Endothelial cell of umbilical vein (primary cell): ENCODE measurements around the gene DDX31. TPM values are rescaled to one million over a fixed set of nuclear protein-coding genes. Genes with fewer than 3 reads are reported as not detected.

Experiments
- BruUV-seq: library from RNA; stranded (reverse); fragments of 400-500 nt; replicated peaks from 2 replicates; lab custom pipeline; 2021; lab: Mats Ljungman, UMichigan
- CTCF ChIA-PET: fragments of 300-600, 350-600 bp; sonication (Branson Sonifier 250); formaldehyde crosslinking; loops from one replicate; lab custom pipeline; 2021; ENCODE audit warnings: antibody characterized with exemption, inconsistent platforms; lab: Charles Lee
- POLR2A ChIA-PET: fragments of 300-600, 350-600 bp; sonication (Branson Sonifier 250); formaldehyde crosslinking; loops from one replicate; lab custom pipeline; 2021; ENCODE audit warnings: antibody characterized with exemption, inconsistent platforms; lab: Charles Lee
- DNase-seq: peaks from one replicate; pipeline ENCODE4 v3.0.0-alpha.2; 2011; ENCODE audit warnings: low read depth, low spot score
- FAIRE-seq: peaks from 2 replicates; lab custom pipeline; 2011; peaks lifted over from hg19 to GRCh38; lab: Jason Lieb, UNC
- H2AFZ ChIP-seq: 2 replicates; pipeline ENCODE4 v1.6.0; 2012; ENCODE audit warnings: low read depth, low read length, control low read depth, inconsistent platforms
- H3K27ac ChIP-seq: 2 replicates; pipeline ENCODE4 v1.5.1; 2011; ENCODE audit warnings: low read depth, mild to moderate bottlenecking, control low read depth, low read length, moderate library complexity; ENCODE audit not compliant: insufficient read depth
- H3K27me3 ChIP-seq, 2 experiments: 2 replicates each; pipeline versions ENCODE4 v1.6.0 to v1.6.1; 2011; ENCODE audit warnings: low read length in 2 of 2, mixed read lengths in 1 of 2; ENCODE audit not compliant: control insufficient read depth in 2 of 2, insufficient read depth in 2 of 2
- H3K36me3 ChIP-seq, 2 experiments: 2 replicates in 1 of 2; 3 replicates in 1 of 2; pipeline ENCODE4 v1.5.1; 2011; ENCODE audit warnings: low read length in 2 of 2, mild to moderate bottlenecking in 1 of 2, moderate library complexity in 1 of 2; ENCODE audit not compliant: control insufficient read depth in 2 of 2, insufficient read depth in 2 of 2; ENCODE audit errors: extremely low read depth in 1 of 2
- H3K4me1 ChIP-seq: 3 replicates; pipeline ENCODE4 v1.5.1; 2011; ENCODE audit warnings: mild to moderate bottlenecking, low read length; ENCODE audit not compliant: control insufficient read depth, insufficient read depth; ENCODE audit errors: extremely low read depth
- H3K4me2 ChIP-seq: 2 replicates; pipeline ENCODE4 v1.6.1; 2011; ENCODE audit warnings: low read length, control low read depth, mixed read lengths; ENCODE audit not compliant: insufficient read depth
- H3K4me3 ChIP-seq, 3 experiments: fragments of 200-600 bp in 1 of 3; sonication (generic), shearing (Covaris generic) in 1 of 3; replicated peaks in 1 of 3; 2 replicates each; pipeline ENCODE4 v1.5.1; 2011 to 2016; ENCODE audit warnings: control low read depth in 3 of 3, low read length in 3 of 3, mild to moderate bottlenecking in 2 of 3, inconsistent platforms in 1 of 3, low read depth in 1 of 3, moderate library complexity in 1 of 3; ENCODE audit not compliant: insufficient read depth in 1 of 3
- H3K79me2 ChIP-seq: 2 replicates; pipeline ENCODE4 v1.6.0; 2012; ENCODE audit warnings: low read length, inconsistent platforms; ENCODE audit not compliant: control insufficient read depth, insufficient read depth
- H3K9ac ChIP-seq: replicated peaks from 2 replicates; pipeline ENCODE3; 2011; ENCODE audit warnings: low read length, control low read depth; ENCODE audit not compliant: insufficient read depth; ENCODE audit errors: extremely low read depth
- H3K9me1 ChIP-seq: replicated peaks from 3 replicates; pipeline ENCODE4 v1.6.0; 2011; ENCODE audit warnings: mild to moderate bottlenecking, low read length; ENCODE audit not compliant: control insufficient read depth, insufficient read depth; ENCODE audit errors: extremely low read depth
- H3K9me3 ChIP-seq: replicated peaks from 2 replicates; pipeline ENCODE4 v1.5.1; 2012; ENCODE audit warnings: low read length, inconsistent platforms; ENCODE audit not compliant: control insufficient read depth, insufficient read depth
- H4K20me1 ChIP-seq: replicated peaks from 2 replicates; pipeline ENCODE3; 2011; ENCODE audit warnings: mild to moderate bottlenecking, low read length; ENCODE audit not compliant: control insufficient read depth, insufficient read depth; ENCODE audit errors: extremely low read depth
- FOS ChIP-seq: IDR thresholded peaks from 2 replicates; pipeline ENCODE4 v1.6.1; 2011; ENCODE audit warnings: mild to moderate bottlenecking, low read length, moderate library complexity, borderline replicate concordance; ENCODE audit not compliant: insufficient read depth
- JUN ChIP-seq: IDR thresholded peaks from 2 replicates; pipeline ENCODE4 v1.6.1; 2011; ENCODE audit warnings: borderline replicate concordance, low read depth; ENCODE audit not compliant: insufficient read length, insufficient read depth
- POLR2A ChIP-seq: IDR thresholded peaks from 2 replicates; pipeline ENCODE4 v1.6.1; 2012; ENCODE audit warnings: low read depth, mild to moderate bottlenecking, control low read depth, low read length
- dilution Hi-C: fragments of 300-500 bp; cut with MboI; formaldehyde crosslinking; loops from one replicate; pipeline ENCODE4 v1.15.0; 2019; ENCODE audit warnings: low sequenced_read_pairs; ENCODE audit not compliant: extremely low pct_ligation_motif_present
- intact Hi-C: fragments of 100-400 bp; cut with micrococcal nuclease; formaldehyde crosslinking; loops from one replicate; pipeline ENCODE4 v1.10.0; 2022
- polyA plus RNA-seq, 4 experiments: library from polyadenylated mRNA; depleted of rRNA in 3 of 4; stranded (reverse) in 3 of 4; unstranded in 1 of 4; fragments of >200 nt; gene quantifications; 2 replicates each; pipeline versions ENCODE4 v1.2.1 to v1.2.3, GENCODE V29; 2011 to 2012; ENCODE audit warnings: missing spikeins in 1 of 4
- total RNA-seq: library from RNA; stranded (reverse); gene quantifications from 2 replicates; pipeline ENCODE4 v1.2.3, GENCODE V29; 2021
- TF ChIP-seq, protein P1 (sequence below): IDR thresholded peaks from 2 replicates; pipeline ENCODE4 v1.6.1; 2011; ENCODE audit not compliant: insufficient read depth, insufficient read length

Gene DDX31
- total and polyA plus RNA-seq, 2 donors (not counting 3 experiments of a cell fraction or from before 2014, with no cell fraction given): 8.0 to 16.3 TPM

GRCh38 chr9:132588098-132588497 is 81.7 kb downstream of the DDX31 start:
- H3K4me2 ChIP-seq: no peak overlapping the region
- no peaks in the 10 kb centered on the region for H3K9me3 ChIP-seq
- dilution Hi-C loops: no loop called here
- no peaks in the 10 kb centered on the region for H3K79me2 ChIP-seq
- H3K4me3 ChIP-seq: no peak overlapping the region
- no peak overlapping the region for H3K9ac ChIP-seq
- TF ChIP-seq FOS (no peak), POLR2A (no peak)
- TF ChIP-seq, protein P1, sequence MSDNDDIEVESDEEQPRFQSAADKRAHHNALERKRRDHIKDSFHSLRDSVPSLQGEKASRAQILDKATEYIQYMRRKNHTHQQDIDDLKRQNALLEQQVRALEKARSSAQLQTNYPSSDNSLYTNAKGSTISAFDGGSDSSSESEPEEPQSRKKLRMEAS: no peak
- CTCF ChIA-PET: no interaction called here
- no peaks in the 10 kb centered on the region for H4K20me1 ChIP-seq
- intact Hi-C loops: no loop called here
- BruUV-seq: no TSS peak
- FAIRE-seq: no peak
- no peaks in the 10 kb centered on the region for H3K9me1 ChIP-seq
- peaks cover 10% of the 10 kb centered on the region for H3K4me1 ChIP-seq
- no peak overlapping the region for H2AFZ ChIP-seq
- POLR2A ChIA-PET: no interaction called here
- no peaks in the 10 kb centered on the region for H3K36me3 ChIP-seq
- no peak for DNase-seq
- H3K27ac ChIP-seq: no peak overlapping the region
- H3K27me3 ChIP-seq: peaks cover 85 to 90% of the 10 kb centered on the region in 2 experiments

GRCh38 chr9:132587592-132587955 is 82.2 kb downstream of the DDX31 start:
- Histone ChIP-seq H3K27me3 (peaks cover 89 to 95% of the 10 kb centered on the region in 2 experiments), H3K4me1 (peaks cover 11% of the 10 kb centered on the region), H3K9ac (no peak overlapping the region), H3K36me3 (no peaks in the 10 kb centered on the region), H4K20me1 (no peaks in the 10 kb centered on the region), H3K9me3 (no peaks in the 10 kb centered on the region), H3K79me2 (no peaks in the 10 kb centered on the region), H2AFZ (no peak overlapping the region), H3K27ac (no peak overlapping the region), H3K9me1 (no peaks in the 10 kb centered on the region), H3K4me2 (no peak overlapping the region), H3K4me3 (no peak overlapping the region)
- intact Hi-C loops: no loop called here
- BruUV-seq: no TSS peak
- no peak for TF ChIP-seq JUN
- ChIA-PET CTCF (no interaction called here), POLR2A (no interaction called here)
- FAIRE-seq (no peak), DNase-seq (no peak)
- dilution Hi-C loops: no loop called here
